Measurements from ENCODE around the gene GPR137B.

GPR137B gene

DNA sequence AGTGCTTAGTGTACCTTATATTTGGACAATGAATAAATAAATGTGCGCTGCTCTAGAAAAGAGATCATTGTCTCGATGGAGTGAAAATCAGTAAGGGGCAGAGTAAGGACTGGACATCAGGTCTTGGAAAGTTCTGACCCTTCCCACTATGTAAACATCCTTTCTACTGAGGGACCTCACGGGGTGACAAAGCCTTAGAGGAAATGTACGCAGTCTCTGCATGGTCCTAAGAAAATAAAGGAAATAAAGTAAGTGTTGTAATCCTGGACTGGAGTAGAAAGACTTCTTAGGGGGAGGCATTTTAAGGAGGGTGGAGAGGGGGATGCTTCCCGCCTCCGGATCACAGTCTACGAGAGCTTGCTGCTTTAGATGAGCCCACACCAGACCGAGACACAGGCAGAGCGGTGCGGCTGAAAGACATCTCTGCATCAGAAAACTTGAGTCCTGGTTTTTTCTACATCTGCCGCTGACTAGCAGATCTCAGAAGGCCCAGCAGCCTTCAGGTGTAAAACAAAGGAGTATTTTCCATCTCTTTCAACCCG lies 22.3 kb upstream of the GPR137B start:
- no peak for DNase-seq (ENCODE audit: low read depth)
- TF ChIP-seq, protein P1, sequence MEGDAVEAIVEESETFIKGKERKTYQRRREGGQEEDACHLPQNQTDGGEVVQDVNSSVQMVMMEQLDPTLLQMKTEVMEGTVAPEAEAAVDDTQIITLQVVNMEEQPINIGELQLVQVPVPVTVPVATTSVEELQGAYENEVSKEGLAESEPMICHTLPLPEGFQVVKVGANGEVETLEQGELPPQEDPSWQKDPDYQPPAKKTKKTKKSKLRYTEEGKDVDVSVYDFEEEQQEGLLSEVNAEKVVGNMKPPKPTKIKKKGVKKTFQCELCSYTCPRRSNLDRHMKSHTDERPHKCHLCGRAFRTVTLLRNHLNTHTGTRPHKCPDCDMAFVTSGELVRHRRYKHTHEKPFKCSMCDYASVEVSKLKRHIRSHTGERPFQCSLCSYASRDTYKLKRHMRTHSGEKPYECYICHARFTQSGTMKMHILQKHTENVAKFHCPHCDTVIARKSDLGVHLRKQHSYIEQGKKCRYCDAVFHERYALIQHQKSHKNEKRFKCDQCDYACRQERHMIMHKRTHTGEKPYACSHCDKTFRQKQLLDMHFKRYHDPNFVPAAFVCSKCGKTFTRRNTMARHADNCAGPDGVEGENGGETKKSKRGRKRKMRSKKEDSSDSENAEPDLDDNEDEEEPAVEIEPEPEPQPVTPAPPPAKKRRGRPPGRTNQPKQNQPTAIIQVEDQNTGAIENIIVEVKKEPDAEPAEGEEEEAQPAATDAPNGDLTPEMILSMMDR (conservative IDR thresholded peaks at IDR 0.05; ENCODE audit: low read length), result no peak

DNA sequence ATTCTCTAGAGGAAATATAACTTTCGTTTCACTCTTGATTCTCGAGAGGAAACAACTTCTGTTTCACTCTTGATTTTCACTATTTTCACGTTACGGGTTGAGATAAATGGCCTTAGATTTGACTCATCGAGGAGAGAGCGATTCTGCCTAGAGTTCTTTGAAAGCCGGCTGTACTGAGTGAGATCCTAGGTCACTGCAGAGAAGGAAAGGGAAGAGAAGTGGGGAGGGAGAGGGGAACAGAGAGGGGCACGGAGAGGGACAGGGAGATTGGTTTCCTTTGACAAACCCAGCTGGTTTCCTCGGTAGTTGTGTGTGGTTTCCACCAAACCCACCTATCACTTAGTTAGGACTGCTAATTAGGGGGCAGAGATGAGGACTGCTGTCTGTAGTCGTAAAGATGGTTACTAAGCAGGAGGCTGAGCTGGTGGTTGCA lies 21.6 kb upstream of the GPR137B start:
- DNase-seq (ENCODE audit: low read depth), result no peak
- no peak overlapping the region for H3K4me3 ChIP-seq (ENCODE audit: low read length)
- TF ChIP-seq, protein P1 (conservative IDR thresholded peaks at IDR 0.05; ENCODE audit: low read length), result no peak

More for the DNA sequence above, 22.3 kb upstream of the GPR137B start:
- no peak overlapping the region for H3K4me3 ChIP-seq (ENCODE audit: low read length)

DNA sequence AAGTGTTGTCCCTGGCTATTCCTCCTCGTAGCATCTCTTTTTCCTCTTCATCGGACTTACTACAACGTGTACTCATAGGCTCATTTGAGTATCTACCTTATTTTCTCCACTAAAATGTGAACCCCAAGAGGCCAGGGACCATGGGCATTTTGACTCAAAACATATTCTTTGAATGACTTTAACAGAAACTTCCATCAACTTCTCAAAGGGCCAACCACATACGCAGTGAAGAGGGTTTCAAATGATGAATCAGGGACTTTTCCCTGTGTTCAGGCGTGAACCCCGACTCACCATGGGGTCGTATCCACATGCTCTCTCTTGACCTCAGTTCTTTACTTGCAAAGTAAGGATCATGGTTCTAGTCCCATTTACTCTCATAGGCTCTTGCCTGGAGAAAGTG lies 20.2 kb upstream of the GPR137B start:
- DNase-seq (ENCODE audit: low read depth), result no peak
- TF ChIP-seq, protein P1 (conservative IDR thresholded peaks at IDR 0.05; ENCODE audit: low read length), result no peak
- no peak overlapping the region for H3K4me3 ChIP-seq (ENCODE audit: low read length)

DNA sequence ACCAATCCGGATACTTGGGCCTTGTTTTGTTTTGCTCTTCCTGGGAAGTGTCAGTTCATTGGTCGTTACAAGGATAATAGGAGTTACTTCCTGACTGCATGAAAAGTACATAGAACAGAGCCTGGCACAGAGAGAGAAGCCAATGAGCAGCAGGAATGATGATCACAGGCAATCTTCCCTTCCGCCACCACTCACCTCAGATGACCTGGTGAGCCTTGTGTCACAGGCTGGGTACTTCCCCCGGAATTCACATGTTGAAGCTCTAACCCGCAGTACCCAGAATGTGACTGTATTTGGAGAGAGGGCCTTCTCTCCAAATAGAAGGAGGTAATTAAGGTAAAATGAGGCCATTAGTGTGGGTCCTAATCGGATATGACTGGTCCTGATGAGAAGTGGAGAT lies 18.8 kb upstream of the GPR137B start:
- no peak overlapping the region for H3K4me3 ChIP-seq (ENCODE audit: low read length)
- DNase-seq (ENCODE audit: low read depth), result no peak
- TF ChIP-seq, protein P1 (conservative IDR thresholded peaks at IDR 0.05; ENCODE audit: low read length), result no peak

DNA sequence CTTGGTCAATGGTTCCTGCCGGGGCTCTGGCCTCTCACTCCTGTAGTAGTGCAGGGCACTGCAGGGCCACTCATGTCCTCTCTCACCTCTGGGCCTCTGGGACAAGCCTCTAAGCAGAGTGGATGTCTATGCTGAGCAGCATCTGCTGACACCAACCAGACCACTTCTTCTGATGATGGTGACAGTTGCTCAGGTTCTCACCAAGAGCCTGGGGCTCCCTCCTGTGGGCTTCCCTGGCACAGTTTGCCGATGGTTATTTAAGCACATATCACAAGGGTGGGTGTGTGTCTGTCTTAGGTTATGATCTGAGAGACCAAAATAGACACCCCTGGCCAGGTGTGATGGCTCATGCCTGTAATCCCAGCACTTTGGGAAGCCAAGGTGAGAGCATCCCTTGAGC lies 17.4 kb upstream of the GPR137B start:
- no peak overlapping the region for H3K4me3 ChIP-seq (ENCODE audit: low read length)
- no peak for DNase-seq (ENCODE audit: low read depth)
- TF ChIP-seq, protein P1 (conservative IDR thresholded peaks at IDR 0.05; ENCODE audit: low read length), result no peak

DNA sequence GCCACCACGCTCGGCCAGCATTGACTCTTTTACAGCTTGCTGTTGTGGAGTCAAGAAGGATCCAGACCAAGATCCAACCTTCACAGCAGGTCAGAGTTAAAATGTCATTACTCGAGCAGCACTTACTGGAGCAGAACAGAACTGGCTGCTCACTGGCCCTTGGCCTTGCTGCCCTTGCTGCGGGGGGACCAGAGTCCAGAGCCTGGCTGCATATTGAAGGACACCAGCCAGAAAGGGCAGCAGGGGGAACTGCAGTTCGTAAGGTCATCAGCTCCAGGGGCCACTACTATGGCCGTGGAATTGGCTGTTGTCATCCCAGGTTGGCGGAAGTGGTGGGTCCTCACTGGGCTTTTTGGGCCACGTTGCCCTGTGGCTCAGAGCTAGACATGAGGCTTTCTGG lies 15.3 kb upstream of the GPR137B start:
- DNase-seq (ENCODE audit: low read depth), result no peak
- TF ChIP-seq, protein P1 (conservative IDR thresholded peaks at IDR 0.05; ENCODE audit: low read length), result no peak
- no peak overlapping the region for H3K4me3 ChIP-seq (ENCODE audit: low read length)

DNA sequence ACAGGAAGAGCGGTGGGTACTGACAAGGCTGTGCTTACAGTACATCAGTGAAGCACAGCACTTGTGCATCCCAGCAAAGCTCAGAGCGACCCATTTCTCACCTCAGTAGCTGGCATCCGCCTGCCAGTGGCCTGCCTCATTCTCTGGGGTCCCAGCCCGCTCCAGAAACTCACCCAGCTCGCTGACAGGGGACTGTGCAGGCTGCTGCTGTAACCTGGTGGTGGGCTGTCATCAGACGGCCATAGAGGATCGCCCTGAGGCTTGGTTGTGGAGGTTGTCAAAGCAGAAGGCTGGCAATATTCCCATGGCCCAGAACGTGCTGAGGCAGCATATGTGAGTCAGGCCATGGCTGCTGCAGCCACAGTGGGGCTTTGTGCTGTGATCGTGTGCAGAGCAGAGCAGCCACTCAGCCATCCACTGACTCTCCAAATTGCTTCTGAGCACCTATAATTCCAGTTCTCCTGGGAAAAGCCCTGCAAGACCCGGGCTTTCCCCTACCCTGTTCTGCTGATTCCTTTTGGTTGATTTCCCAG lies 13.6 kb upstream of the GPR137B start:
- DNase-seq (ENCODE audit: low read depth), result no peak
- no peak overlapping the region for H3K4me3 ChIP-seq (ENCODE audit: low read length)
- TF ChIP-seq, protein P1 (conservative IDR thresholded peaks at IDR 0.05; ENCODE audit: low read length), result no peak

Measured in AG10803 (cell line).